Measurements from ENCODE around the gene VMO1.

Gene VMO1

DNA sequence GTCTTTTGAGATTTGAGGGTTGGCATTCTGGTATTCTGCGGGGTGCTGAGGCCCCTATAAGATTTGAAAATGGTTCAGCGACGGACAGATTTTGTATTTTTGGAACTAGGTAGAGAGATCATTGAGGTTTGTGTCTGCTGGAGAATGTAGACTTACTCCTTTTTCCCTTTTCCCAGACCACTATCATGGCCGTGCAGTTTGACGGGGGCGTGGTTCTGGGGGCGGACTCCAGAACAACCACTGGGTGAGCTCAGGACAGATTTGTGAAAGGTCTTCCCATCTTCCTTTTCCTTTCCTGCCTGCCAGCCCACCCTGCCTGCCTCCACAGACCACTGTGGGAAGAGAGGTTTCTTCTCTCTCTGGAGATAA, 10.4 kb upstream of the VMO1 start:
- DNase-seq: no peak

DNA sequence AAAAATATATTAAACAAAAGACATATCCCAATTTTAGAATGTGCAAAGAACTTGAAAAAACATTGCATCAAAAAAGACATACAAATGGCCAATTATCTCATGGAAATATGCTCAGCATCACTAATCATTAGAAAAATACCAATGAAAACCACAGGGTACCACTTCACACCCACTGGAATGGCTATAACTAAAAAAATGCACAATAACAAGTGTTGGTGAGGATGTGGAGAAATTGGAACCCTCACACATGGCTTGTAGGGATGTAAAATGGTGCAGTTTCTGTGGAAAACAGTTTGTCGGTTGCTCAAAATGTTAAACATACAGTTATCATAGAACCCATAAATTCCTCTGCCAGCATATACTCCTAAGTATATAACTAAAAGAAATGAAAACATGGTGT, 9.0 kb upstream of the VMO1 start:
- no peak for DNase-seq

DNA sequence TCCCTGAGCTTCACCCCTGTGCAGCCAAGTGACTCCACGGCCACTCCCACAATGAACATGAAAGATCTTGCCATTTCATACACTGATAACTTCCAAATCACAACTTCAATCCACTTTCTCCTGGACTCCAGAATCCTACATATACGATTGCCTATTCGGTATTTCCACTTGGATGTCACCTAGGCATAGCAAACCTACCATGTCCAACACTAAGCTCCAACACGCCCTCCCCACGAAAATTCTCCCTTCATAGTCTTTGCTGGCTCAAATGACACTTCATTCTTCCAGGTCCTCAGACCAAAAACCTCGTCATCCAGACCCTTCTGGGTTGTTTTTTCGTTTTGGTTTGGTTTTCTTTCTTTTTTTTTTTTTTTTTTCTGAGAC, 4.5 kb upstream of the VMO1 start:
- no peak for DNase-seq

DNA sequence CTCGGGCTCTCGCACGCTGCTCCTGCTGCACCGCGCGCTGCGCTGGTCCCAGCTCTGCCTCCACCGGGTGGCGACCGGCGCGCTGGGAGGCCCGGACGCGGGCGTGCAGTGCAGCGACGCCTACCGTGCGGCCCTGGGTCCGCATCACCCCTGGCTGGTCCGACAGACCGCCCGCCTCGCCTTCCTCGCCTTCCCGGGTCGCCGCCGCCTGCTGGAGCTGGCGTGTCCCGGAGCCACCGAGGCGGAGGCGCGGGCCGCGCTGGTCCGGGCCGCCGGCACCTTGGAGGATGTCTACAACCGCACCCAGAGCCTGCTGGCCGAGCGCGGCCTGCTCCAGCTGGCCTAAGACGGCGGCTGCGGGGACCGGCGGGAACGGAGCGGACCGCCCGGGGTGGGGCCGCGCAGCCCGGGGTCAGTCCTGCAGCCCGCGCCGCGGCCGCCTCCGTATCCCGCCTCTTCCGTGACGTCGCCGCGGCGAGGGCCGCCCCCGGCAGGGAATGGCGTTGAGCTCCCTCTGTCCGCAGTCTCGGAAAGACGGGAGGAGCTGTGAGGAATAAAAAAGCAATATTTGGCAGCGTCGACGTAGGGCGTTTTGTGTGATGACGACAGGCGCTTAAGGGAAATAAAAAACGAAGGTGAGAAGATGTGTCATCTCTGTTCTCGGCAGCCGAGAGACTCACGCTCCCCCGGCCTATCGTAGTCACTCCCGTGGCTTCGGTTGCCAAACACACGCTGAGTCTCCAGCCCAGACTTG, 4.0 kb upstream of the VMO1 start:
- peak; percentile 84 for DNase-seq

DNA sequence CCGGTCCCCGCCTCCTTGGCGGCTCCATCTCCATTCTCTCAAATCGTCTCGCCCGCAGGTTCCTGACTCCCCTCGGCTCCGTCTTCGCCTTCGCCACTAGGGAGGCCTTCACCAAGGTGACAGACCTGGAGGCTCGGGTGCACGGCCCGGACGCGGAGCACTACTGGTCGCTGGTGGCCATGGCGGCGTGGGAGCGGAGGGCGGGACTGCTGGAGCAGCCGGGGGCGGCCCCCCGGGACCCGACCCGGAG, 3.5 kb upstream of the VMO1 start:
- no peak for DNase-seq

DNA sequence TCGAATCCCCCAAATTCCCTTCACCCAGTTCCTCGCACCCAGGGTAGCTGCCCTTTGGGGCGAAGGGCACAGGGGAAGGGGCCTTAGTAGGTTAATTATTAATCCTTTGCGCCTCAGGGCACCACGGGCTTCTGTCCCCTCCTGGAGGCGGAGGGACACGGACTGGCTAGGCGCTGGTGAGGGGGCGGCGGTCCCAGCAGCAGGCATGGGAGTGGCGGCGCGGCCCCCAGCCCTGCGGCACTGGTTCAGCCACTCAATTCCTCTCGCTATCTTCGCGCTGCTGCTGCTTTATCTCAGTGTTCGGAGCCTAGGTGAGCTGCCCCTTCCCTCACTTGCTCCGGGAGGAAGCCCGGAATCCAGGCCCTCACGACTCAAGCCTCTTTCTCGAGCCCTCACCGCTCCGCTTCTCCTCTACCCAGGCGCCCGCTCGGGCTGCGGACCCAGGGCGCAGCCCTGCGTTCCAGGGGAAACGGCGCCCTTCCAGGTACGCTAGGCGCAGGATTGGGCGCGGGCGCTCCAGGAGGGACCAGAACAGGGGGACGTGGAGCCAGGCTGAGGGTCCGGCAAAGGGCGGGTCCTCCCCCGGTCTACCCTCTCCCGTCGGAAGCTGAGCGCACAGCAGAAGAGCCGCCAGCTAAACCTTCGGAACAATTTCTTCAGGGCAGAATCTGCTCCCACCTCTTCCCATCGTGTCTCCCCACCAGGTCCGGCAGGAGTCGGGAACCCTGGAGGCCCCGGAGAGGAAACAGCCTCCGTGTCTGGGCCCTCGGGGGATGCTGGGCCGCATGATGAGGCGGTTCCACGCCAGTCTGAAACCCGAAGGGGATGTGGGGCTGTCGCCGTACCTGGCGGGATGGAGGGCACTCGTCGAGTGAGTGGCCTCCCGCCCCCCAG, 2.9 kb upstream of the VMO1 start, which contains the start of gene GLTPD2:
TSS of gene GLTPD2 (plus strand) at position 158 of the 894 bp plus-strand sequence. CDS start at position 206, 48 bp downstream.
- DNase-seq: peak; percentile 30

DNA sequence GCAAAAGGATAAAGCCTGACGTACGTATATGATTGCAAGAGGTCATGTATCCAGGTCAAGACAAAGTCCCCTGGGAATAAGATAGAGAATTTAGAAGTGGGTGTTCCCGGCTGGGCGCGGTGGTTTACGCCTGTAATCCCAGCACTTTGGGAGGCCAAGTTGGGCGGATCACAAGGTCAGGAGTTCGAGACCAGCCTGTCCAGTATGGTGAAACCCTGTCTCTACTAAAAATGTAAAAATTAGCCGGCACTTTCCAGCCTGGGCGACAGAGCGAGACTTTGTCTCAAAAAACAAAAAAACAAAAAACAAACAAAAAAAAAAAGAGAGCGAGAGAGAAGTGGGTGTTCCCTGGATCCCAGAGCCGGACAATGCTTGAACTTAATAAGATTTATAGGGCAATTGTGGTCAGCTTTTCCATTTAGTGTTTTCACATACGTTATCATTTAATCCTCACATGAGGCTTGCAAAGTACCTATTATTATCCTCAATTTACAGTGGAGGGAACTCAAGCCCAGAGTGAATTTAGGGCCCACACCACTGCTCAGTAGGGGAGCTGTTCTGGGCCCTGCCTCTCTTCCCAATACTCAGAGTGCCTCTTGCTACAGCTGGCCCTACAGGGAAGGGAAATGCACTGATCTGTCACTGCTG, 2.1 kb upstream of the VMO1 start:
- DNase-seq: no peak

DNA sequence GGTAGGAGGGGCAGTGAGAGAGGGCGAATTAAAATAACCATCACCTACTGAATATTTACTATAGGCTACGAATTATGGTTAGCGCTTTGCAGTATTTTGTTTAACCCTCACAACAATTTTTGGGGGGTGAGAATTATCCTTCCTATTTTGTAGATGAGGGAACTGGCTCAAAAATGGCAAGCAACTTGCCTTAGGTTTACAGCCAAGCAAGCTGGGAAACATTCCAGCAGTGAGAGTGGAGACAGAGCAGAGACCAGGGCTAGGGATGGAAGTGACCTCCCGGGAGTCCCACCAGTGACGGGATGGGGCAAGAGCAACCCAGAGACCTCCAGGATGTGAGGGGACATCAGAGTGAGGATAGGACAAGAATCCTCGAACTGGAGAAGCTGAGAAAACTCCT, 352 bp upstream of the VMO1 start:
- DNase-seq: no peak

DNA sequence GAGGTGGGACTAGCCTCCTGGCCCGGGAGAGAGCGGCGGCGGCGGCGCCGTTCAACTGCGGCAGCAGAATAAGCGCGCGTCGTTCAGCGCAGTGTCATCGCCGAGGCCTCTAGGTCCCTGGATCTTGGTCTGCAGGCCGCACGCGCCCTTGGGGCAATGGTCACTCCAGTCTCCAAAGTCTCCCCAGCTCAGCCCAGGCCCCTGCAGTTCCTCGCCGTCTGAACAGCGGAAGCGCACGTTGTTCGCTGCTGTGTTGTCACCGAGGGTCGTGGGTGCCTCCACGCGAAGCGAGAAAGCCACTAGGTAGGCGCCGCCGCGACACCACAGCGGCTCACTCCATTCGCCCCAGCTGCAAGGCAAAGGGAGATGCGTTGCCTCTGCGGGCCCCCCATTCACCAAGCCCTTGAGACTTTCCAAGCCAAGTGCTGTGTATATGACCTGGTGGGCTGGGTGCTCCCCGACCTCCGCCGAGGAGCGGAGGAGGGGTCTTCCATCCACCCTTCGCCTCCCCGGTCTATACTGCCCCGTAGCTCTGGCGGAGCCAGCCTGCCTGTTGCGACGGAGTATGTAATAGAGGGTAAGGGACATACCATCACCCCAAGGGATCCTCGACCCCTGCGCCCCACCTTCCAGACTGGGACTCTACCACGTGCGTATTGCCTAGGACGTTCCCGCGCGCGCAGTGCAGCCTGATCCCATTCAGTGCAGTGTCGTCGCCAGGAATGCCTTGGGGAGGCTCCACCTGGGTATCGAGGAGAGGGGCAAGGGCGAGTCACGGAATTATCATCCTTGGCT, 656 bp downstream of the VMO1 start:
- no peak for DNase-seq

DNA sequence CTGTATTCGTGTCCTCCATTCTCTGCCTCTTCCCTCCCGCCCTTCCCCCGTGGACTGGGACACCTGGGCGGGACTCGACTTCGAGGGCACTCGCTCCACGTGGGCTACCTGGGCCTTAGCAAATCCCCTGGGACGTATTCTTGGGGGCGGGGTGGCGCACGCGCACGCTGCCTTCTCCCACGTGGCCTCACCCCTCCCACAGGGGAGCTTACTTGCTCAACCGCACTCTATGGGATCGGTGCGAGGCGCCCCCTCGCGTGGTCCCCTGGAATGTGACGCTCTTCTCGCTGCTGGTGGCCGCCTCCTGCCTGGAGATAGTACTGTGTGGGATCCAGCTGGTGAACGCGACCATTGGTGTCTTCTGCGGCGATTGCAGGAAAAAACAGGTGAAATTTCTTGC, 3.5 kb downstream of the VMO1 start:
- no peak for DNase-seq

DNA sequence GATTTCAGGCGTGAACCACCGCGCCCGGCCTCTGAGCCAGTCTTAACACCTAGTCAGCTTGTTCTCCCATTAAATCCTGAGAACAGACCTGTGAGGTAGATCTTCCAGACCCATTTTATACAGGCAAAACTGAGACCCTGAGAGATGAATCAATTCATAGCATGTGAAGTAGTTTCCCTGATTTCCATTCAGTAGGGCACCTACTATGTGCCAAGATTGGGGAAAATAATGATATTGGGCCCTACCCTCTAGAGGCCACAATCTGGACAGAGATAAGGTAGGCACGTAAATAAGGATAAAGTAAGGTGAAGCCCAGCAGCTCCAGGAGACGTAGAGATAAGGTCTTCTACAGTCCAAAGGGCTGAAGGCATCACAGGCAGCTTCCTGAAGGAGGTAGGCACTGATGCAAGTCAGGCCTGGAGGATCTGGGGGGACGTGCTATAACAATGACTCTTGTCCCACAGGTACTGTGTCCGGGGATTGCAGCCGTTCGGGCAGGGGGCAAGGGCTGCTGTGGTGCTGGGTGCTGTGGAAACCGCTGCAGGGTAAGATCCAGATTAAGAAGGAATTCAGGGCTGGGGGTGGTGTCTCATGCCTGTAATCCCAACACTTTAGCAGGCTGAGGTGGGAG, 5.7 kb downstream of the VMO1 start:
- DNase-seq: no peak

DNA sequence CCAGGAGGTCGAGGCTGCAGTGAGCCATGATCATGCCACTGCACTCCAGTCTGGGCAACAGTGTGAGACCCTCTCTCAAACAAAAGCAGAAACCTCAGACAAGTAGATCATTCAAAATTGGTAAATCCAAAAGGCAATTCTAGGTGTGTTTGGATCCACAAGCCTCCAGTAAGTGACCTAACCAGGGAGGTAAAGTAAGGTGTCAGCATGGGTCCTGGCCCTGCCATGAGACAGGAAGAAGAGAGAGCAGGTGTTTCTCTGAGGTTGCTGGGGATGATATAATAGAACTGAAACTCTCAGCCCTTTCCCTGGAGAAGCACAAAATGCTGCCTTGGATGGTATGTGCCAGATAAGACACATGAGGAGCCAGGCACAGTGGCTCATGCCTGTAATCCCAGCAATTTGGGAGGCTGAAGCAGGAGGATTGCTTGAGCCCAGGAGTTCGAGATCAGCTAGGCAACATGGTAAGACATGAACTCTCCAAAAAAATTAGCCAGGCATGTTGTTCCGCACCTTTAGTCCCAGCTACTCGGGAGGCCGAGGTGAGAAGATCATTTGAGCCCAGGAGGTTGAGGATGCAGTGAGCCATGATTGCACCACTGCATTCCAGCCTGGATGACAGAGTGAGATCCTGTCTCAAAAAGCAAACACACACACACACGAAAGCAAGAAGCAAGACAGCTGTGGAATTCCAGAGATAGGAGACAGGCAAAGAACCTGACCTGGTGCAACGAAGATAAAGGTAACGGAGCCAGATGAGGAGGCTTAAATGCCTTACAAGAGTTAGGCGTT, 8.0 kb downstream of the VMO1 start:
- no peak for DNase-seq

DNA sequence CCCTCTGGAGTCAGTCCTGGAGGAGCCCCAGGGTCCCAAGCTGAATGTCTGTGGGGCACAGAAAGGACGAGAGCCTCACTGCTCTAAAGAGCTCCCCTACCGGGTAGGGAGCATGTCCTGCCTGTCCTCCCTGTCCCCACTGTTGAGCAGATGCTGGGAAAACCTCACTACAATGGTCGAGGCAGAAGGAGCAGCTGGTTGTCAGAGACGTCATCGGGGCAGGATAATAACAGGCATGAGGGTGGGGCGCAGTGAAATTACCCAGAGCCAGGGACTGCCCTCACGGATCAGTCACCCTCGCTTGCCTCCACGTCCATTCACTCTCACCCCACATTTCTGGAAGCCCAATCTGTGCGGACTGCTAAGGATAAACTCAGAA, 13.9 kb downstream of the VMO1 start:
- no peak for DNase-seq

DNA sequence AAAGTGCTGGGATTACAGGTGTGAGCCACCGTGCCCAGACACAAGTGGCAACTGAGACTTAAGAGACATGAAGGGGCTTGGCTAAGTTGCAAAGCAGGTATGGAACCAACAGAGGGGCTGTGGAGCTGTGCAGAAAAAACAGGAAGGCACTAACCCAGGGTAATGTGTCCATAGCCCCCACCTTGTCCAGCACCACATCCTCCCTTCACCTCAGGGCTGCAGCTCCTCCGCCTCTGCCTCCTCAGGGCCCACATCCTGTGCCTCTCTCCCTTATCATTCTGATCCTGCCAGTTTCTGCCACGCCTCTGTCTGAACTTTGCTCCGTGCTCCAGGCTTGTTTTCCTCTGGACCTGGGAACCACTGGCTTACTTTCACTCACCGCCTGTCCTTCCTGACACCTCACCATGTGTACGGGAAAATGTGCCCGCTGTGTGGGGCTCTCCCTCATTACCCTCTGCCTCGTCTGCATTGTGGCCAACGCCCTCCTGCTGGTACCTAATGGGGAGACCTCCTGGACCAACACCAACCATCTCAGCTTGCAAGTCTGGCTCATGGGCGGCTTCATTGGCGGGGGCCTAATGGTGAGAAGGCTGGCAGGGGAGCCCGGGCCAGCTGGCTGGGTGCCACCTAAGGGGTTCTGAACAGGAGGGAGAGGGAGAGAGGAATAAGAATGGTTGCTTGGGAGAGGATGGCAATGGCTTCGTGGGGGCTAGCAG, 14.5 kb downstream of the VMO1 start, which contains the start of gene TM4SF5:
TSS of gene TM4SF5 (plus strand) at position 368 of the 716 bp plus-strand sequence. CDS start at position 405, 37 bp downstream.
- DNase-seq: no peak

DNA sequence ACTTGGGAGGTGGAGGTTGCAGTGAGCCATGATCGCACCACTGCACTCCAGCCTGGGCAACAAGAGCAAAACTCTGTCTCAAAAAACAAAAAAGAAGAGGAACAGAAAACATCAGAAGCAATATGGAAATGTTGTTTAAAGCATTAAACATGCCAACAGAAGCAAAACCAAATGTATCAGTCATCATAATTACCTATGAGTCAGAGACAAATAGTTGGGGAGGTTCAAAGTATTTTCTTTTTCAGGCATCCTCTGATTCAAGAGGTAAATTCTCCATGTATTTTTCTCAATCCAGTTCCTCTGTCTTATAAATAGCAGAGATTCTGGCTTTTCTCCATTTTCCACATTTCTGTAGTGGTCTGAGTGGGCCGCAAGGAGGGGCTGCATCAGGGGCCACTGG, 16.5 kb downstream of the VMO1 start:
- DNase-seq: no peak

DNA sequence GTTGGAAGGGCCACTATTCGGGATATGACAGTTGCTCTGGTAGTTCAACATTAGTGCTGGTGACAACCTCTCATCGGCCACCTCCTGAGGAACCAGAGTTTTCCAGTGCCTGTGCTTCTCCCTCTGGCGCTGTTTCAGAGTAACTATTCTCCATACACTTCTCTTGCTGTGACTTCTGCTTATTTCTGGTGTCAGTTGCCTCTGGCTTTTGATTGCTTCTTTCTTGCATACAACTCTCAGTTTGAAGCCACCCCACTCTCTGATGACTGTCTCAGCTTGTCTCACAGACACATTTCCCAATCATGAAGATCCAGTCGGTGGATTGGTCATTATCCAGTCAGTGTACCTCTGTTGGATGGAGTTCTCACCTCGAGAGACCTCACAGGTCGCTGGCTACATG, 17.9 kb downstream of the VMO1 start:
- no peak for DNase-seq

DNA sequence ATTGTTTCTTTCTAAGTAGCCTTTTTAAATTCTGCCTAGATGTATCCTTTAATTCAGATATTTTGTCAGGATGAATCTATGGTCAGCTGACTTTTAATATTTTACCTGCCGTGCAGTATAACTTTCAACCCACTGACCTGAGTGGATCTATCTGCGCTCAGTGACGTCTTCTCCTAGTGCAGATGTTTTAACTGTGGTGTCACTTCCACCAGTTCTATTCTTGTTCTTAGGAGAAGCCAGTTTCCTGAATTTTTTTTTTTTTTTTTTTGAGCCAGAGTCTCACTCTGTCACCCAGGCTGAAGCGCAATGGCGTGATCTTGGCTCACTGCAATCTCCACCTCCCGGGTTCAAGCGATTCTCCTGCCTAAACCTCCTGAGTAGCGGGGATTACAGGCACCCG, 19.4 kb downstream of the VMO1 start:
- DNase-seq: no peak

DNA sequence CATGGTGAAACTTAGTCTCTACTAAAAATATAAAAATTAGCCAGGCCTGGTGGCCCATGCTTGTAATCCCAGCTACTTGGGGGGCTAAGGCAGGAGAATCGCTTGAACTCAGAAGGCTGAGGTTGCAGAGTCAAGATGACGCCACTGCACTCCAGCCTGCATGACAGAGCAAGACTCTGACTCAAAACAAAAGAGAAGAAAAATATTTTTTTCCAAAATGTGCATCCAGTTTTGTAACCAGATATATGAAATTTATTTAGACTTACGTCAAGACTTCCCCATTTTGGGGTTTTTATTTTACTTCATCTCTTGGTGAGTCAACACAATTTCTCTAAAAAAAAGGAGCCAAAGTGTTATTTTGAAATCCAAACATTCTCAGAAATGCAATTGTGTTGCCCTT, 20.0 kb downstream of the VMO1 start:
- no peak for DNase-seq

DNA sequence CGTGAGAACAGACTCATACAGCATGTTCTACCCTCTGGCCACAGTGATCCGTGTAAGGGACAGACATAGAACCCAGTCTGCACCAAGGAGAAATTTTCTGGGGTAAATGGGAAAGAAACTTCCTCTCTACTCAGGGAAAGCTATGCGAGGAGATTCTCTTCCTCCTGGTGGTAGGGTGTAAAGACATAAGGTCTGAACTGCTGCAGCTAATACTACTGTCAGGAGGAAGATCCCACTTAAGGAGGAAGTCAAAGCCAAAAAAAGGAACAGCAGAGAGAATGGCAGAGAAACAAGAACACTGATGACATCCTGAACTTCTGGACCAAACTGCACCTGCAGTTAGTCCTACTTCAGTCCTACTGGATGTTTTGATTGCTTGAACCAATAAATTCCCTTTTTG, 21.6 kb downstream of the VMO1 start:
- DNase-seq: no peak

DNA sequence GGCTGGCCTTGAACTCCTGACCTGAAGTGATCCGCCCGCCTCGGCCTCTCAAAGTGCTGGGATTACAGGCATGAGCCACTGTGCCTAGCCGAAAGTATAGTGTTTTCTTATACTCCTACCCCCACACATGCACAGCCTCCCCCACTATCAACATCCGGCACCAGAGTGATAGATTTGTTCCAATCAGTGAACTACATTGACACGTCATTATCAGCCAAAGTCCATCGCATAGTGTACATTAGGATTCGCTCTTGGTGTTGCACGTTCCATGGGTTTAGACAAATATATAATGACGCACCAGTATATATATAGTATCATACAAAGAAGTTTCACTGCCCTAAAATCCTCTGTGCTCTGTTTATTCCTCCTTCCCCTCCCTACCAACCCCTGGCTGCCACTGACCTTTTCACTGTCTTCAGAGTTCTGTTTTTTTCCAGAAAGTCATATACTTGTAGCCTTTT, 26.4 kb downstream of the VMO1 start:
- no peak for DNase-seq

DNA sequence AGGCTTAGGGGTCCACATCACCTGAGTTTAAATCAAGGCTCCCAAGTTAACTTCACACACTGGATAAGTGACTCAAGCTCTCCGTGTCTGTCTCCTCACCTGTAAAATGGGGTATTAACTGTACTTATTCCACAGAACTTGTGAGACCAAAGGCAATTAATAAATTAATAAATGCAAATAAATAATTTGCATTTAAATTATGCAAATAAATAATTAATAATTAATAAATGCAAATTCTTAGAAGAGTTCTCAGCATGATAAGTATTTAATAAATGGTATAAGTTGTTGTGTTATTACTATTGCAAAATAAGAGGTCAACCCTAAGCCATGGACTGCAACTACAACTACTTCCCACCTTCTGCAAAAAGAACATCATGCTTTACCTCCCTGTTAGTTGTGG, 32.8 kb downstream of the VMO1 start:
- no peak for DNase-seq

Data from 8988T (cell line).